OCI-M1 (cell line): Measurements from ENCODE around the gene MMS19.

Experiments
- DNase-seq: peaks from one replicate; lab custom pipeline; 2025; lab: John Stamatoyannopoulos, UW

Gene MMS19

GRCh38 chr10:97416565-97416964 is 81.7 kb downstream of the MMS19 start:
- no peak for DNase-seq

GRCh38 chr10:97412891-97413304 is 85.3 kb downstream of the MMS19 start:
- no peak for DNase-seq

GRCh38 chr10:97411406-97411805 is 86.8 kb downstream of the MMS19 start:
- DNase-seq, result no peak

- DNase-seq, result no peak
Observed at GRCh38 chr10:97408496-97408992, 89.7 kb downstream of the MMS19 start.
